ENCODE measurements around the gene NOVA2.
"Not testable (repeated sequence)": the region's sequence is repeated elsewhere in the genome, so short reads cannot be mapped to it uniquely, and the experiment has no call there.

Gene NOVA2

GRCh38 chr19:45897261-45897812, 76.3 kb downstream of the NOVA2 start:
- Histone ChIP-seq H3K9me3 (ENCODE audit: low read length) (no peaks in the 10 kb centered on the region), H3F3A (ENCODE audit: insufficient read depth, low read length) (no peaks in the 10 kb centered on the region), H3K4me3 (ENCODE audit: low read depth, low read length, poor library complexity, severe bottlenecking) (no peak overlapping the region), H4K20me1 (ENCODE audit: insufficient read depth, low read length) (no peaks in the 10 kb centered on the region), H3K4me2 (ENCODE audit: low read length) (no peak overlapping the region), H3K27ac (ENCODE audit: low read depth, low read length, poor library complexity, severe bottlenecking) (no peak overlapping the region), H3K9me2 (ENCODE audit: low read depth, low read length) (no peaks in the 10 kb centered on the region), H3K9ac (ENCODE audit: low read length) (no peak overlapping the region), H3K4me1 (ENCODE audit: insufficient read depth, low read length, severe bottlenecking) (peaks cover 16% of the 10 kb centered on the region), H2AFZ (ENCODE audit: low read length) (no peak overlapping the region), H3K36me3 (ENCODE audit: insufficient read depth, low read length) (peaks cover 46% of the 10 kb centered on the region), H3K27me3 (ENCODE audit: insufficient read depth, low read length) (no peaks in the 10 kb centered on the region), H3K79me2 (ENCODE audit: insufficient read depth, low read length) (no peaks in the 10 kb centered on the region)
- no peak for TF ChIP-seq EZH2 (IDR thresholded peaks at IDR 0.05; ENCODE audit: borderline replicate concordance, low read length)
- TF ChIP-seq CTCF (IDR thresholded peaks at IDR 0.05; ENCODE audit: low read length), result no peak

GRCh38 chr19:45895983-45896599, 77.6 kb downstream of the NOVA2 start:
- peaks cover 10% of the 10 kb centered on the region for H3K4me1 ChIP-seq (ENCODE audit: insufficient read depth, low read length, severe bottlenecking)

GRCh38 chr19:45895519-45895972, 78.1 kb downstream of the NOVA2 start:
- no peaks in the 10 kb centered on the region for H3K27me3 ChIP-seq (ENCODE audit: insufficient read depth, low read length)

More at GRCh38 chr19:45895983-45896599, 77.6 kb downstream of the NOVA2 start:
- not testable (repeated sequence) for H3K27ac ChIP-seq (ENCODE audit: low read depth, low read length, poor library complexity, severe bottlenecking); H4K20me1 ChIP-seq (ENCODE audit: insufficient read depth, low read length); H3K79me2 ChIP-seq (ENCODE audit: insufficient read depth, low read length); H3K4me2 ChIP-seq (ENCODE audit: low read length); H3F3A ChIP-seq (ENCODE audit: insufficient read depth, low read length); H3K9ac ChIP-seq (ENCODE audit: low read length); H3K27me3 ChIP-seq (ENCODE audit: insufficient read depth, low read length); H3K9me3 ChIP-seq (ENCODE audit: low read length); H2AFZ ChIP-seq (ENCODE audit: low read length); H3K9me2 ChIP-seq (ENCODE audit: low read depth, low read length); H3K4me3 ChIP-seq (ENCODE audit: low read depth, low read length, poor library complexity, severe bottlenecking)
- peaks cover 46% of the 10 kb centered on the region for H3K36me3 ChIP-seq (ENCODE audit: insufficient read depth, low read length)

More at GRCh38 chr19:45895519-45895972, 78.1 kb downstream of the NOVA2 start:
- no peaks in the 10 kb centered on the region for H3K79me2 ChIP-seq (ENCODE audit: insufficient read depth, low read length)
- H3F3A ChIP-seq (ENCODE audit: insufficient read depth, low read length), result no peaks in the 10 kb centered on the region
- H3K4me2 ChIP-seq (ENCODE audit: low read length), result no peak overlapping the region
- peaks cover 44% of the 10 kb centered on the region for H3K36me3 ChIP-seq (ENCODE audit: insufficient read depth, low read length)
- H3K27ac ChIP-seq (ENCODE audit: low read depth, low read length, poor library complexity, severe bottlenecking), result no peak overlapping the region
- H2AFZ ChIP-seq (ENCODE audit: low read length), result no peak overlapping the region
- no peak overlapping the region for H3K9ac ChIP-seq (ENCODE audit: low read length)
- TF ChIP-seq CTCF (IDR thresholded peaks at IDR 0.05; ENCODE audit: low read length), result no peak
- TF ChIP-seq EZH2 (IDR thresholded peaks at IDR 0.05; ENCODE audit: borderline replicate concordance, low read length), result no peak
- H3K4me1 ChIP-seq (ENCODE audit: insufficient read depth, low read length, severe bottlenecking), result peaks cover 5% of the 10 kb centered on the region
- H3K4me3 ChIP-seq (ENCODE audit: low read depth, low read length, poor library complexity, severe bottlenecking), result no peak overlapping the region
- H3K9me3 ChIP-seq (ENCODE audit: low read length), result no peaks in the 10 kb centered on the region
- H3K9me2 ChIP-seq (ENCODE audit: low read depth, low read length), result no peaks in the 10 kb centered on the region
- no peaks in the 10 kb centered on the region for H4K20me1 ChIP-seq (ENCODE audit: insufficient read depth, low read length)

Measured in OCI-LY1 (cell line).